IPS-18c (cell line): Measurements from ENCODE around the gene OSBPL5.

ENCODE experiments used
- H3K4me3 ChIP-seq: 2 replicates; pipeline ENCODE4 v1.7.0; 2013; ENCODE audit warnings: low read depth, mild to moderate bottlenecking, low read length, moderate library complexity; ENCODE audit not compliant: insufficient read depth
- H3K9me3 ChIP-seq: one replicate; pipeline ENCODE4 v1.6.1; 2013; ENCODE audit warnings: mild to moderate bottlenecking, low read length, moderate library complexity; ENCODE audit not compliant: control insufficient read depth, insufficient read depth

Gene OSBPL5

DNA sequence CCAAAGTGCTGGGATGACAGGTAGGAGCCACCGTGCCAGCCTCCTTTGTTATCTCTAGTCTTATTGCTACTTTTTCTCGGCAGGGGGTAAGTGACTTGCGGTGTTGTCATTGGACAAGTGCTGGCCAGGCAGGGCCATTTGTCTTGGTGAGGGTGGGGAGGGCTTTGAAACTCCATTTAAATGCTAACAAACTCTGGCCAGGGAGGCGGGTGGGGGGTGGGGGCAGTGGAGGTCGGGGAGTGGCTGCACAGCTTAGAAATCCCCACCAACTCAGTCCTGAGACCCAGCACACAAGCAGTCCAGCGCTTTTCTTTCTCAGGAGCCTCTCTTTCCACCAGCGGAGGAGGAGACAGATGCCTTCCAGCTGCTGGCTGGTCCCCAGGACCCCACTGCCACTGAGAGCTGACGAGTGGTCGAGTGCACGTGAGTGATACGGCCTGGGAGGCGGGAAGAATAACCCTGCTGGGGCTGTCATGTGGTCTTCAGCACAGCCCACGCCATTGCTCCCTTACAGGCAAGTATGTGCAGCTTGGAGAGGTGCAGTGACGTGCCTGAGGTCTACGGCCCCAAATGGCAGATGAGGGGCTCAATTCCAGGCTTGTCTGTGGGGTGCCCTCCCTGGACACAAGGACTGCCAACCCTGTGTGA, 24.2 kb upstream of the OSBPL5 start:
- Histone ChIP-seq H3K9me3 (no peaks in the 10 kb centered on the region), H3K4me3 (peak overlapping the region; percentile 38)

DNA sequence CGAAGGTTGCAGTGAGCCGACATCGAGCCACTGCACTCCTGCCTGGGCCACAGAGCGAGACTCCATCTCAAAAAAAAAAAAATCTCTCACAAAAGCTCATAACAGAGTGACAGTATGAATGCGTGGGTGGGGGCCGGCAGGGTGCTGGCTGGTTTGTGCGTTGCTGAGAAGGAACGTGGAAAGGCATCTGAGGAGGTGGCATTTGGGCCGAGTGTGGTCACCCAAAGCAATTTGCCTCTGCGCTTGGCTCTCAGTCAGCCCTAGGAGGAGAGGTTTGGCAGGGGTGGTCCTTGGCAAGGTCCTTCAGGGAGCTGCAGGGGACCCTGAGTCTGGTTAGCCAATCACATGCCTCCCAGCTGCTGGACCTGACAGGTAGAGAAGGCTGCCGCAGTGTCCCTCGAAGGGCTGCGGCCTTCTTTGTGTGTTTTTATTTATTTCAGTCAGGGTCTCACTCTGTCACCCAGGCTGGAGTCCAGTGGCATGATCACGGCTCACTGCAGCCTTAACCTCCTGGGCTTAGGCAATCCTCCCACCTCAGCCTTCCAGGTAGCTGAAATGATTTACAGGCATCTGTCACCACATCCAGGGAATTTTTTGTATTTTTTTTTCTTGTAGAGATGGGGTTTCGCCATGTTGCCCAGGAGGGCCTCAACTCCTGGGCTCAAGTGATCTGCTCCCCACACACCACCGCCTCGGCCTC, 23.5 kb upstream of the OSBPL5 start:
- no peaks in the 10 kb centered on the region for H3K9me3 ChIP-seq
- H3K4me3 ChIP-seq, result no peak overlapping the region

DNA sequence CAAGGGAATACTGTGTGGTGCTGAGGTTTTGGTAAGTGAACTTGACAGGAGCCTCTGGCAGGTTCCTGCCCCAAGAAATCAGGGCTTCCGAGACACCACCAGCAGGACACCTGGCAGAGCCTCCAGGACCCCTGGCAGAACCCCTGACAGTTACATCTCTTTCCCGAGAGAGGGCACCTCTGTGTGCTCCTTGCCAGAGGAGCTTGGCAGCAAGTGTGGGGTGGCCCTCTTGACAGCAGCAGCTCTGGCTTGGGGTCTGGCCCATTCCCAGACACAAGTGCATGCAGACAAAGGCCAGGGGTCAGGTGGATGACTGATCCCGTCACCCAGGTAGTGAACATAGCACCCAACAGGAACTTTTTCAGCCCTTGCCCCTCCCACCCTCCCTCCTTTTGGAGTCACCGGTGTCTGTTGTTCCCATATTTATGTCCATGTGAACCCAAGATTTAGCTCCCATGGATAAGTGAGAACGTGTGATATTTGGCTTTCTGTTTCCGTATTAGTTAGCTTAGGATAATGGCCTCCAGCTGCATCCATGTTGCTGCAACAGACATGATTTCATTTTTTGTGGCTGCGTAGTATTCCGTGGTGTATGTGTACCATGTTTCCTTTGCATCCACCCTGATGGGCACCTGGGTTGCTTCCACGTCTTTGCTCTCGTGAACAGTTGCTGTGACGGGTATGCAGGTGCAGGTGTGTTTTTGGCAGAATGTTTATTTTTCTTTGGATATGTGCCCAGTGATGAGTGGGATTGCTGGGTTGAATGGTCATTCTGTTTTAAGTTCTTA, 21.2 kb upstream of the OSBPL5 start:
- no peak overlapping the region for H3K4me3 ChIP-seq
- no peaks in the 10 kb centered on the region for H3K9me3 ChIP-seq

DNA sequence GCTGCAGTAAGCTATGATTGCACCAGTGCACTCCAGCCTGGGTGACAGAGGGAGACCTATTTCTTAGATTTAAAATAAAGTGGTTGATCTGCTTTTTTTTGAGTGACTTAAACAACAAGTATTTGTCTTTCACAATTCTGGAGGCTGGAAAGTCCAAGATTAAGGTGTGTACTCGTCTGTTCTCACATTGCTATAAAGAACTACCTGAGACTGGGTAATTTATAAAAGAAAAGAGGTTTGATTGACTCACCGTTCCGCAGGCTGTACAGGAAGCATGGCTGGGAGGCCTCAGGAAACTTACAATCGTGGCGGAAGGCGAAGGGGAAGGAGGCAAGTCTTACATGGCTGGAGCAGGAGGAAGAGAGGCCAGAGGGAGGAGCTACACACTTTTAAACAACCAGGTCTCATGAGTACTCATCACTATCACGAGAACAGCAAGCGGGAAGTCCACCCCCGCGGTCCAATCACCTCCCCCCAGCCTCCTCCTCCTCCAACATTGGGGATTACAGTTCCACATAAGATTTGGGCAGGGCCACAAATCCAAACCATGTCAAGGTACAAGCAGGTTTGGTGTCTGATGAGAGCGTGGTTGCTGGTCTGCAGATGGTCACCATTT, 19.7 kb upstream of the OSBPL5 start:
- Histone ChIP-seq H3K4me3 (no peak overlapping the region), H3K9me3 (no peaks in the 10 kb centered on the region)

DNA sequence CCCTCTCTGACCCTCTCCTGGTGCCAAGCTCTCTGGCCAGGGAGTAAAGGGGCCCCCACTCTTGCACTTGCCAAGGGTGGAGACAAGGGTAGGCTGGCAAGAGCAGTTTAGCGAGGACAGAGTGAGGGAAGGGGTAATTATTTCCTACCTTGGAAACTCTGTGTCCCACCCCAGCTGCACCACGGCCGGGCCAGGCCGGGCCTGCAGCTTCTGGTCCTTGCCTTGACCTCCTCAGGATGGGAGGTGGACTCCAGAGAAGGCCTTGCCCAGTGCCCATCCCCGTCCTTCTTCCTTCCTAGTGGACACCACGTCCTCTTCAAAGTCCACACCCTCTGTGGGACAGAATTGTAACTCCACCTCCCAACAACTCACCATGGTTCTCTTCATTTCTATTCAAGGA, 18.4 kb upstream of the OSBPL5 start:
- Histone ChIP-seq H3K4me3 (no peak overlapping the region), H3K9me3 (no peaks in the 10 kb centered on the region)

DNA sequence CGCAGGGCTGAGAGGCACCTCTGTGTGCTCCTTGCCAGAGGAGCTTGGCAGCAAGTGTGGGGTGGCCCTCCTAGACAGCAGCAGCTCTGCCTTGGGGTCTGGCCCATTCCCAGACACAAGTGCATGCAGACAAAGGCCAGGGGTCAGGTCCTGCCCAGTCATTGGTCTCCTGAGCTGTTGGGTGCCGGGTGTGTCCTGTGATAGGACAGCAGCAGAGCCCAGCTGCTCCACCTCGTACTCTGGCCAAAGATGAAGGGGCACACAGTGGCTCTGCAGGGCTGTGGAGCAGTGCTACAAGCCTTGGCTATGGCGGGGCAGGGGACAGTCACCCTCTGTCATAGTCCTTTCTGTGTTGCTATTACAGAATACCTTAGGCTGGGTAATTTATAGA, 17.3 kb upstream of the OSBPL5 start:
- Histone ChIP-seq H3K4me3 (no peak overlapping the region), H3K9me3 (no peaks in the 10 kb centered on the region)

DNA sequence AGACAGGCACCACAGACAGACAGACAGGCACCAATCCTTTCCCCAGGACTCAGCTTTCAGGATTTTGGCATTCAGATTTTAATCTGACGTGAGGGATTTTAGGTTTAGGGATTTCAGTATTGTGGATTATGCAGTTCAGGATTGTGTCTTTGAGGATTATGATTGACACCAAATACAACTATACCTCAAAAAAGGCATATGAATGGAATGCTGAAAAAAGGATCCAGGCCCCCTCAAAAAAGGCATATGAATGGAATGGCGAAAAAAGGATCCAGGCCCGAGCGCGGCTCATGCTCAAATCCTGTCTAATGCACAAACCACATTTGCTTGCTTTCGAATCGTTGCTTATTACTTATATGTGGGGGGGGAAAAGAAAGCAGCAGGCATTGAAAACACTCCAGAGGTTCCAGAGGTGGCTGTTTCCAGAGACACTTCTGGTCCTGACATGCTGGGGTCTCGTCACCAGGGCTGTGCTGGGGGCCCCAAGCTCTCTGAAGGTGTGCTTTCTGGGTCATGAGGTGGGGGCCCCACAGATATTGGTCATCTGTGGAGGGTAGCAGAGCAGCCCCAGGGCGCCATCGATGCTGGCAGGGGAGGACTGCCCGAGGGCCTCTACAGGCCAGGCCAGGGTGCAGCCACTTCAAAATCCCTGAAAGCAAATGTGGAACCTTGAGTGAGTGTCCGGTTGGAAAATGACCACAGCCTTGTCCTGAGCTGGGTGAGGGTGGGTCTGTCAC, 16.8 kb upstream of the OSBPL5 start:
- no peaks in the 10 kb centered on the region for H3K9me3 ChIP-seq

DNA sequence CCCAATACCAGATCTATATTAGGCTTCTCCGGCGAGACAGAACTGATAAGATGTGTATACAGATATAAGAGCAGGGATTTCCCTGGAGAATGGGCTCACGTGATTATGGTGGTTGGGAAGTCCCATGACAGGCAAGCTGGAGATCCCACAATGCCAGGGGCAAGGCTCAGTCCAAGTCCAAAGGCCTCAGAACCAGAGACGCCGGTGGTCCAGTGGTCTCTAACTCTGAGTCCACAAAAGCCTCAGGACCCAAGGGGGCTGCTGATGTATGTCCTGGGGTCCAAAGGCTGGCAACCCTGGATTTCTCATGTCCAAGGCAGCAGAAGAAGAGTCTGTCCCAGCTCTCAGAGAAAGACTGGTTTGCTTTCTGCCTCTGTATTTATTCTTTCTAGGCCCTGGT, 15.8 kb upstream of the OSBPL5 start:
- Histone ChIP-seq H3K9me3 (no peaks in the 10 kb centered on the region), H3K4me3 (no peak overlapping the region)

More for the DNA sequence above, 16.8 kb upstream of the OSBPL5 start:
- no peak overlapping the region for H3K4me3 ChIP-seq

DNA sequence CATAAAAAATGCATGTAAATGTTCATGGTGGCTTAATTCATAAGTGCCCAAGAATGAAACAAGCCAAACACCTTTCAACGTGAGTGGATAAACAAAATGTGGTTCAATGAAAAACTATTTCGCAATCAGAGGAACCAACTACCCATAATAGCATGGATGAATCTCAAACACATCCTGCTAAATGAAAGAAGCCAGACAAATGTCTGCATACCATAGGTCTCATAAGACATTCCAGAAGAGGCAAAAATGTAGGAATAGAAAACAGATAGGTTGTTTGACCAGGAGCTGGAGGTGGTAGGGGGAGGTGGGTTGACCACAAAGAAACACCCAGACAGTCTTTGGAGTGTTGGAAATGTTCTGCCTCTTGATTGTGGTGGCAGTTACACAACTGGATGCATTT, 13.2 kb upstream of the OSBPL5 start:
- peaks cover 2% of the 10 kb centered on the region for H3K9me3 ChIP-seq

DNA sequence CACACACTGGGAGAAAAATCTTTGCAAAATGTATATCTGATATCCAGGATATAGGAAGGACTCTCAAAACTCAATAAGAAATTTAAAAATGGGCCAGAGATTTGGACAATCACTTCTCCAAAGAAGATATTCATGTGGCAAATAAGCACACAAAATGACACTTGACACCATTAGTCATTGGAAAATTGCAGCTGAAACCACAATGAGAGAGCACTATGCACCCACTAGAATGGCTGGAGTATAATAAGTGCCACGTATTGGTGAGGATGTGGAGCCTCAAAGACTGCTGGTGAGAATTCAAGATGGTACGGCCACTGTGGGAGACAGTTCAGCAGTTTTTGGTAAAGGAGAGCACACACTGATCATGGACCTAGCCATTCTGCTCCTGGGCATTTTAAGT, 12.8 kb upstream of the OSBPL5 start:
- Histone ChIP-seq H3K9me3 (peaks cover 2% of the 10 kb centered on the region), H3K4me3 (no peak overlapping the region)

More for the DNA sequence above, 13.2 kb upstream of the OSBPL5 start:
- H3K4me3 ChIP-seq, result no peak overlapping the region

DNA sequence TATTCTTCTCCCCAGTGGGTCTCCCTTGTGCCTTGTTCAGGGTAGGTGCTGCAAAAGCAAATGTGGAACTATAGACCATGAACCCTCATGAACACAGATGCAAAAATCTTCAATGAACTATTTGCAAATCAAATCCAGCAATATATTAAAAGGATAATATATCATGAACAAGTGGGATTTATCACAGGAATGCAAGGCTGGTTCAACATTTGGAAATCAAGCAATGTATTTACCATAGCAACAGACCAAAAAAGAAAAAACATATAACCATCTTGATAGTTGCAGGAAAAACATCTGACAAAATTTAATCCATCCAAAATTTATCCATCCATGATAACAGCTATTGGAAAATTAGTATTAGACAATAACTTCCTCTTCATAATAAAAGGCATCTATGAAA, 11.4 kb upstream of the OSBPL5 start:
- Histone ChIP-seq H3K9me3 (peaks cover 2% of the 10 kb centered on the region), H3K4me3 (no peak overlapping the region)

DNA sequence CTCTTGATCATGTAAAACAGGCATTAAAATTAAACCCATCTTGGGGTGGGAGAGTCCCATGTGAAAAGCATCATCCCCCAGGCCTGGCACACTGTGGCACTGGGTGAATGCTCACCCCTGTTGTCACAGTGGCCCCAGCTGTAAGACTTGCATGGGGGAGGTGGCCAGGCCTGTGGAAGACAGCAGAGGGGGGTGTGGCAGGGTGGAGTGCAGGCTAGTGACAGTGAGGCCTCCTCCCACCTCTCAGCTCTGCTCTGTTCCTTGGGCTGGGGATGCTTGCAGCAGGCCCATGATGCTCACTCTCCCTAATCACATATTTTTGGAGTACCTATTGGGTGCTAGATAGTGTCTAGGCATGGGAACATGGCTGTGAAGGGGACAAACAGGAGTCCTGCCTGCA, 10.1 kb upstream of the OSBPL5 start:
- H3K9me3 ChIP-seq, result peaks cover 2% of the 10 kb centered on the region
- no peak overlapping the region for H3K4me3 ChIP-seq

DNA sequence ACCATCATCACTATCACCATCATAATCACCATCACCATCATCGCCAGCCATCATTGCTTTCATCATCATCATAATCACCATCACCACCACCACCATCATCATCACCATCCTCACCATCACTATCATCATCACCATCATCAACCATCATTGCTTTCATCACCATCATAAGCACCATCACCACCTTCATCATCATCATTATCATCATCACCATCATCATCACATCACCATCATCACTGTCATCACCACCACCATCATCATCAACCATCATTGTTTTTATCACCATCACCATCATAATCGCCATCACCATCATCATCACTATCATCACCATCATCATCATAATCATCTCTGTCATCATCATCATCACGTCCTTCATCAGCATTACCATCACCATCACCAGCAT, 9.3 kb upstream of the OSBPL5 start:
- Histone ChIP-seq H3K9me3 (peaks cover 2% of the 10 kb centered on the region), H3K4me3 (no peak overlapping the region)

DNA sequence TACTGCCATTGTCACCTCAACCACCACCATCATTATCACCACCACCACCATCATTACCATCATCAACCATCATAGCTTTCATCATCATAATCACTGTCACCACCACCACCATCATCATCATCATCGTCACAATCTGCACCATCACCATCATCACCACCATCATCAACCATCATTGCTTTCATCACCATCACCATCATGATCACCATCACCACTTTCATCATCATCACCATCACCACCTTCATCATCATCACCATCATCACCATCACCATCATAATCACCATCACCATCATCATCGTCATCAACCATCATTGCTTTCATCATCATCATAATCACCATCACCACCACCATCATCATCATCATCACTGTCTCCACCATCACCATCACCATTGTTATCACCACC, 8.7 kb upstream of the OSBPL5 start:
- H3K9me3 ChIP-seq, result peaks cover 2% of the 10 kb centered on the region
- no peak overlapping the region for H3K4me3 ChIP-seq

DNA sequence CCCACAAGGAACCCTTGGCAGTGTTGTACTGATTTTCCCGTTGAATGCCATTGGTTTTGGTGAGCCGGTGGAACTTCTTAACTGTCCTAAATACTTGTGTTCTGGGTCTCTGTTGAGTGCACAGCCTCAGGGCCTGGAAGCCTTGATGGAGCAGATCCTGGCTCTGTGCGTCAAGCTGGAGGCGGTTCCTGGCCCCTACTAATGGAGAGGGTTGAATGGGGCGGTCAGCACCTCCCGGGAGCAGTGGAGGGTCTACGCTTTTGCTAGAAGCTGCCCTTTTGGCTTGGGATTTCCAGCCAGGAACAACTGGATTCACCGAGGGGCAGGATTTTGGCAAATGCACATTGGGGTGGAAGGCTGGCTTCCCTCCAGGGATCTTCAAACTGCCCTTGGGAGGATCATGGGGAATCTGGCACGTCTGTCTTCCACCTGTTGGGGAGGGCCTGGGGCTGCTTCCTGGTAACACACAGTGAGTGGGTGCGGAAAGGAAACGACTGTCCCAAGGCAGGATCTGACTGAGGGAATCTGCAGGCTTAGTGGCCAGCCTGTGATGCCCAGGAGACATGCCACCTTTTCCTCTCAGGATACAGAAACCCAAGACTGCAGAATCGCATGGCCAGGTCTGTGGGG, 6.9 kb upstream of the OSBPL5 start:
- Histone ChIP-seq H3K4me3 (no peak overlapping the region), H3K9me3 (peaks cover 2% of the 10 kb centered on the region)

DNA sequence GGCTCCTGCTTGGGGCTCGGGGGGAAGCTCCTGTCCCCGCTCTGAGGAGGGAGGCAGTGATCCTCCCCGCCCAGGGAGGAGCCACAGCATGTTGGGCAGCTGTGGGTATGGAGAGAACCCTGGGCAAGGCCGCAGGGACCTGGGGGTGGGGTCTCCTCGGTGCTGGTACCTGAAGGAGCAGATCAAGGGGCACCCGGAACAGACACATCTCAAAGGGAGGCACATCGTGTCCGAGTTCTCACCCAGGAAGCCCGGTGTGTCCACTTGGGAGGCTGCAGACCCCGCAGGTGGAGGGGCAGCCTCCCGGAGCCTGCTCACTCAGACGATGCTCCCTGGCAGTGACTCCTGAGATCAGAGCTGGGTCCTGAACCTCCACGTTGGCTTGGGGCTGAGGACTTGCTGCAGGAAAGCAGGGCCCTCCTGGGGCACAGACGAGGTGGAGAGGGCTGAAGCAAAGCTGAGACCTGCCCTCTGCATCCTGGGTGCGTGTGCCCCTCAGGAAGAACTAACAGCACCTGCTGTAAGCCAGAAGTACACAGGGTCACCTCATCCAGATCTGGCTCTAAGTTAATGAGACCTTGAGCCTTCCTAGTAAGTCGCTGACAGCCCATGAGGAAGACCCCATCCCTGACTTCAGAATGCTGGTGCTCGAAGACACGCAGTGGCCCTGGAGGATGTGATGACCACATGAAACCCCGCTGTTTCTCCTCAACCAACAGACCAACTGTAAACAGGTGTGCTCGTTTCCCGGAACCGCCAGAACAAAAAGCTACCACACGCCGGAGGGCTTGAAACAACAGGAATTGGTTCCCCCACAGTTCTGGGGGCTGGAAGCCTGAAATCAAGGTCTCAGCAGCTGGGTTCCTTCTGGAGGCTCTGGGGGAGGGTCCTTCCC, 5.9 kb upstream of the OSBPL5 start:
- H3K4me3 ChIP-seq, result no peak overlapping the region
- H3K9me3 ChIP-seq, result peaks cover 2% of the 10 kb centered on the region
